SJSA1 (cell line): Measurements from ENCODE around the gene NPIPB8. TPM values are rescaled to one million over a fixed set of nuclear protein-coding genes. Genes with fewer than 3 reads are reported as not detected.
A peak's percentile ranks its signal among the peaks of the same experiment; 100 is the strongest.
"Not testable (repeated sequence)": the region's sequence is repeated elsewhere in the genome, so short reads cannot be mapped to it uniquely, and the experiment has no call there.

ENCODE experiments used
- DNase-seq, 2 experiments: peaks; one replicate each; pipeline ENCODE4 v3.0.0-alpha.2; 2015 to 2020; ENCODE audit warnings: low spot score in 2 of 2, low read depth in 1 of 2
- H3K27ac ChIP-seq: fragments of 250-450 bp; sonication (Bioruptor Pico); 2 replicates; pipeline ENCODE4 v1.5.1; 2020; ENCODE audit warnings: mild to moderate bottlenecking, moderate library complexity
- H3K27me3 ChIP-seq: fragments of 250-450 bp; sonication (Bioruptor Pico); replicated peaks from 2 replicates; pipeline ENCODE4 v1.5.1; 2020; ENCODE audit warnings: mild to moderate bottlenecking, moderate library complexity
- H3K36me3 ChIP-seq: fragments of 250-450 bp; sonication (Bioruptor Pico); 2 replicates; pipeline ENCODE4 v1.5.1; 2020; ENCODE audit warnings: mild to moderate bottlenecking
- H3K4me1 ChIP-seq: fragments of 250-450 bp; sonication (Bioruptor Pico); replicated peaks from 2 replicates; pipeline ENCODE4 v1.6.1; 2021; ENCODE audit warnings: mild to moderate bottlenecking
- H3K4me3 ChIP-seq: fragments of 250-450 bp; sonication (Bioruptor Pico); 2 replicates; pipeline ENCODE4 v1.5.1; 2020; ENCODE audit warnings: mild to moderate bottlenecking
- H3K9me3 ChIP-seq: fragments of 250-450 bp; sonication (Bioruptor Pico); replicated peaks from 2 replicates; pipeline ENCODE4 v1.5.1; 2020; ENCODE audit warnings: mild to moderate bottlenecking
- total RNA-seq: library from RNA; depleted of rRNA; stranded (reverse); fragments of >200 nt; shearing (Covaris generic); gene quantifications from 2 replicates; pipeline ENCODE4 v1.2.3, GENCODE V29; 2014

The NPIPB8 gene
- total RNA-seq, 1 experiment from 2014 or later: not detected

GRCh38 chr16:28636093-28636823, 1.6 kb upstream of the NPIPB8 start:
- not testable (repeated sequence) for H3K27ac ChIP-seq, H3K36me3 ChIP-seq, H3K27me3 ChIP-seq, DNase-seq, H3K4me3 ChIP-seq, H3K9me3 ChIP-seq, H3K4me1 ChIP-seq

- not testable (repeated sequence) for H3K9me3 ChIP-seq, H3K4me1 ChIP-seq, DNase-seq, H3K27ac ChIP-seq, H3K27me3 ChIP-seq, H3K36me3 ChIP-seq, H3K4me3 ChIP-seq
These were observed 494 bp downstream of the NPIPB8 start for GRCh38 chr16:28638359-28638758.

GRCh38 chr16:28639959-28640358, 2.1 kb downstream of the NPIPB8 start:
- not testable (repeated sequence) for H3K27ac ChIP-seq, H3K4me1 ChIP-seq, H3K36me3 ChIP-seq, DNase-seq, H3K27me3 ChIP-seq, H3K9me3 ChIP-seq, H3K4me3 ChIP-seq

GRCh38 chr16:28666264-28666663, 28.4 kb downstream of the NPIPB8 start:
- H3K27ac ChIP-seq, H3K36me3 ChIP-seq: not testable (repeated sequence)

GRCh38 chr16:28667480-28667879, 29.6 kb downstream of the NPIPB8 start:
- not testable (repeated sequence) for H3K4me3 ChIP-seq, H3K27me3 ChIP-seq, H3K27ac ChIP-seq, H3K36me3 ChIP-seq, H3K4me1 ChIP-seq, H3K9me3 ChIP-seq, DNase-seq

More at GRCh38 chr16:28666264-28666663, 28.4 kb downstream of the NPIPB8 start:
- not testable (repeated sequence) for H3K9me3 ChIP-seq, H3K27me3 ChIP-seq, H3K4me1 ChIP-seq, H3K4me3 ChIP-seq
- peak in 1 of 2 experiments; percentile 17 for DNase-seq

- DNase-seq, H3K4me1 ChIP-seq, H3K36me3 ChIP-seq, H3K27me3 ChIP-seq, H3K9me3 ChIP-seq, H3K4me3 ChIP-seq, H3K27ac ChIP-seq: not testable (repeated sequence)
These were observed 30.3 kb downstream of the NPIPB8 start for GRCh38 chr16:28668199-28668598.

- H3K27me3 ChIP-seq, H3K4me1 ChIP-seq, H3K36me3 ChIP-seq, H3K9me3 ChIP-seq, H3K4me3 ChIP-seq, DNase-seq, H3K27ac ChIP-seq: not testable (repeated sequence)
These were observed 50.6 kb downstream of the NPIPB8 start for GRCh38 chr16:28688327-28688952.

- H3K27ac ChIP-seq, H3K27me3 ChIP-seq, DNase-seq, H3K9me3 ChIP-seq, H3K4me1 ChIP-seq, H3K4me3 ChIP-seq, H3K36me3 ChIP-seq: not testable (repeated sequence)
These were observed 51.6 kb downstream of the NPIPB8 start for GRCh38 chr16:28689425-28689824.

GRCh38 chr16:28691722-28692121, 53.9 kb downstream of the NPIPB8 start:
- H3K27me3 ChIP-seq, H3K36me3 ChIP-seq, H3K4me3 ChIP-seq, DNase-seq, H3K9me3 ChIP-seq, H3K27ac ChIP-seq, H3K4me1 ChIP-seq: not testable (repeated sequence)

GRCh38 chr16:28693257-28693950, 55.5 kb downstream of the NPIPB8 start:
- not testable (repeated sequence) for H3K27ac ChIP-seq, H3K27me3 ChIP-seq, H3K36me3 ChIP-seq, H3K9me3 ChIP-seq, H3K4me3 ChIP-seq, DNase-seq, H3K4me1 ChIP-seq

GRCh38 chr16:28699792-28700191, 61.9 kb downstream of the NPIPB8 start:
- H3K4me3 ChIP-seq: not testable (repeated sequence)

GRCh38 chr16:28700349-28700748, 62.5 kb downstream of the NPIPB8 start:
- not testable (repeated sequence) for H3K4me1 ChIP-seq, H3K4me3 ChIP-seq, H3K36me3 ChIP-seq, H3K27me3 ChIP-seq, H3K27ac ChIP-seq, H3K9me3 ChIP-seq
- peak; percentile 0 to 25 for DNase-seq

More at GRCh38 chr16:28699792-28700191, 61.9 kb downstream of the NPIPB8 start:
- not testable (repeated sequence) for H3K27me3 ChIP-seq, H3K36me3 ChIP-seq, H3K4me1 ChIP-seq, H3K27ac ChIP-seq, DNase-seq, H3K9me3 ChIP-seq

GRCh38 chr16:28701384-28701783, 63.5 kb downstream of the NPIPB8 start:
- DNase-seq, H3K9me3 ChIP-seq, H3K27me3 ChIP-seq, H3K4me3 ChIP-seq, H3K4me1 ChIP-seq, H3K27ac ChIP-seq, H3K36me3 ChIP-seq: not testable (repeated sequence)

- not testable (repeated sequence) for H3K27ac ChIP-seq, H3K4me1 ChIP-seq, H3K36me3 ChIP-seq, DNase-seq, H3K27me3 ChIP-seq, H3K4me3 ChIP-seq, H3K9me3 ChIP-seq
These were observed 66.4 kb downstream of the NPIPB8 start for GRCh38 chr16:28704246-28704645.
